HepG2 (cell line): ENCODE results near the gene CCDC69. TPM values are rescaled to one million over a fixed set of nuclear protein-coding genes. Genes with fewer than 3 reads are reported as not detected.

Experiments
- ATAC-seq: fragments of 200-7000 bp; cut with Tn5 transposase; 3 replicates; pipeline ENCODE4 v1.9.1; 2020; ENCODE audit warnings: mild to moderate bottlenecking, moderate library complexity
- BruUV-seq: library from RNA; stranded (reverse); fragments of 400-500 nt; replicated peaks from 2 replicates; lab custom pipeline; 2021; lab: Mats Ljungman, UMichigan
- CTCF ChIA-PET: fragments of 300-600 bp; formaldehyde crosslinking; extraction: SDS; loops from one replicate; lab custom pipeline; 2021; ENCODE audit warnings: low total read pairs, inconsistent platforms, low intra/inter-chr PET ratio; lab: Yijun Ruan, JAX
- POLR2A ChIA-PET: fragments of 350-600 bp; sonication (Branson Sonifier 250); formaldehyde crosslinking; loops from one replicate; lab custom pipeline; 2020; ENCODE audit warnings: antibody characterized with exemption, inconsistent platforms; lab: Yijun Ruan, JAX
- DNase-seq: peaks from one replicate; pipeline ENCODE4 v3.0.0-alpha.2; 2015; ENCODE audit warnings: low spot score
- FAIRE-seq: peaks from 3 replicates; lab custom pipeline; 2011; peaks lifted over from hg19 to GRCh38; lab: Jason Lieb, UNC
- H2AFZ ChIP-seq: one replicate; pipeline ENCODE4 v1.6.1; 2011; ENCODE audit warnings: low read length, inconsistent platforms
- H3K27ac ChIP-seq: fragments of 300-600 bp; 3 replicates; pipeline ENCODE4 v1.8.0; 2011; ENCODE audit warnings: mixed run types, mild to moderate bottlenecking, mixed read lengths, low read length, inconsistent platforms; ENCODE audit not compliant: insufficient read depth; ENCODE audit errors: extremely low read length
- H3K27me3 ChIP-seq, 2 experiments: fragments of 200-600 bp in 1 of 2; 2 replicates in 1 of 2; 3 replicates in 1 of 2; pipeline versions ENCODE4 v1.6.0 to v1.8.0; 2011; ENCODE audit warnings: low read length in 2 of 2, mild to moderate bottlenecking in 2 of 2, moderate library complexity in 2 of 2, inconsistent platforms in 1 of 2; ENCODE audit not compliant: insufficient read depth in 2 of 2, control insufficient read depth in 1 of 2
- H3K36me3 ChIP-seq, 2 experiments: fragments of 200-600 bp in 1 of 2; replicated peaks in 1 of 2; 2 replicates in 1 of 2; 3 replicates in 1 of 2; pipeline versions ENCODE4 v1.5.1 to v1.8.0; 2011; ENCODE audit warnings: low read length in 2 of 2, inconsistent platforms in 1 of 2; ENCODE audit not compliant: insufficient read depth in 2 of 2, control insufficient read depth in 1 of 2
- H3K4me1 ChIP-seq: 2 replicates; pipeline ENCODE4 v1.5.1; 2012; ENCODE audit warnings: low read length, inconsistent platforms; ENCODE audit not compliant: insufficient read depth
- H3K4me2 ChIP-seq: 2 replicates; pipeline ENCODE4 v1.6.0; 2011; ENCODE audit warnings: low read depth, low read length, inconsistent platforms
- H3K4me3 ChIP-seq, 3 experiments: fragments of 200-600 bp in 1 of 3; sonication (generic), shearing (Covaris generic) in 1 of 3; replicated peaks in 1 of 3; 2 replicates each; pipeline ENCODE4 v1.5.1; 2011 to 2016; ENCODE audit warnings: low read length in 3 of 3, inconsistent platforms in 2 of 3, low read depth in 2 of 3, mild to moderate bottlenecking in 2 of 3, control low read depth in 1 of 3, mixed read lengths in 1 of 3; ENCODE audit not compliant: insufficient read depth in 1 of 3
- H3K79me2 ChIP-seq: one replicate; pipeline ENCODE4 v1.6.1; 2011; ENCODE audit warnings: low read length, inconsistent platforms; ENCODE audit not compliant: insufficient read depth
- H3K9ac ChIP-seq: 2 replicates; pipeline ENCODE4 v1.6.0; 2011; ENCODE audit warnings: mild to moderate bottlenecking, low read depth, low read length, inconsistent platforms; ENCODE audit not compliant: insufficient read depth
- H3K9me3 ChIP-seq: 2 replicates; pipeline ENCODE4 v1.5.1; 2012; ENCODE audit warnings: mild to moderate bottlenecking, low read length
- H4K20me1 ChIP-seq: 2 replicates; pipeline ENCODE4 v1.6.0; 2011; ENCODE audit warnings: inconsistent platforms, mild to moderate bottlenecking, low read length, moderate library complexity; ENCODE audit not compliant: insufficient read depth
- SMAD3 ChIP-seq: sonication (generic); formaldehyde crosslinking; IDR thresholded peaks from 2 replicates; pipeline ENCODE4 v1.4.0; 2020; ENCODE audit warnings: missing genetic modification reagents
- TP53 ChIP-seq: sonication (generic); formaldehyde crosslinking; conservative IDR thresholded peaks from 2 replicates; pipeline ENCODE4 v1.4.0; 2020; ENCODE audit warnings: missing genetic modification reagents
- ZNF768 ChIP-seq: sonication (generic); formaldehyde crosslinking; IDR thresholded peaks from 2 replicates; pipeline ENCODE4 v1.4.0; 2020; ENCODE audit warnings: missing genetic modification reagents
- WGBS: methylation state at CpG from one replicate; pipeline ENCODE4 v1.1.6; 2017; ENCODE audit warnings: low lambda C conversion rate; 5-methylcytosine and 5-hydroxymethylcytosine counted together
- in situ Hi-C: cut with HindIII; loops from 2 replicates; pipeline ENCODE4 v1.10.0; 2017; ENCODE audit warnings: low pct_unique_long_range_greater_than_20kb; ENCODE audit not compliant: extremely low pct_ligation_motif_present
- intact Hi-C: fragments of 100-400 bp; cut with micrococcal nuclease; formaldehyde crosslinking; loops from one replicate; pipeline ENCODE4 v1.10.0; 2022; ENCODE audit not compliant: unreplicated experiment
- polyA plus RNA-seq, 8 experiments: library from polyadenylated mRNA; depleted of rRNA in 3 of 8; stranded (reverse) in 7 of 8; unstranded in 1 of 8; fragments of >200 nt; fragmentation: Illumina TruSeq in 4 of 8; extraction: Trizol in 4 of 8; gene quantifications; 2 replicates each; pipeline versions ENCODE4 v1.2.1 to v1.2.3, GENCODE V29; 2011 to 2016; ENCODE audit warnings: low read depth in 4 of 8, missing spikeins in 1 of 8, mixed read lengths in 1 of 8; ENCODE audit not compliant: insufficient read depth in 1 of 8
- total RNA-seq, 5 experiments: library from RNA; depleted of rRNA; stranded (reverse); fragments of >200 nt; fragmentation: Illumina TruSeq; extraction: Trizol; gene quantifications; 2 replicates each; pipeline ENCODE4 v1.2.3, GENCODE V29; 2016; ENCODE audit warnings: low read depth in 1 of 5
- TF ChIP-seq, protein P1 (sequence below): sonication (generic); formaldehyde crosslinking; IDR thresholded peaks from 2 replicates; pipeline ENCODE4 v1.4.0; 2020; ENCODE audit warnings: mild to moderate bottlenecking, missing genetic modification reagents

CCDC69 gene
- total and polyA plus RNA-seq, 2 of the 13 experiments (the other 11 are each of a cell fraction or from before 2014, with no cell fraction given): 12.2 to 45.2 TPM

GRCh38 chr5:151142933-151143332 lies 81.0 kb downstream of the CCDC69 start:
- in situ Hi-C loops: no loop called here
- CTCF ChIA-PET: no interaction called here

More at GRCh38 chr5:151142933-151143332, 81.0 kb downstream of the CCDC69 start:
- TF ChIP-seq, protein P1, sequence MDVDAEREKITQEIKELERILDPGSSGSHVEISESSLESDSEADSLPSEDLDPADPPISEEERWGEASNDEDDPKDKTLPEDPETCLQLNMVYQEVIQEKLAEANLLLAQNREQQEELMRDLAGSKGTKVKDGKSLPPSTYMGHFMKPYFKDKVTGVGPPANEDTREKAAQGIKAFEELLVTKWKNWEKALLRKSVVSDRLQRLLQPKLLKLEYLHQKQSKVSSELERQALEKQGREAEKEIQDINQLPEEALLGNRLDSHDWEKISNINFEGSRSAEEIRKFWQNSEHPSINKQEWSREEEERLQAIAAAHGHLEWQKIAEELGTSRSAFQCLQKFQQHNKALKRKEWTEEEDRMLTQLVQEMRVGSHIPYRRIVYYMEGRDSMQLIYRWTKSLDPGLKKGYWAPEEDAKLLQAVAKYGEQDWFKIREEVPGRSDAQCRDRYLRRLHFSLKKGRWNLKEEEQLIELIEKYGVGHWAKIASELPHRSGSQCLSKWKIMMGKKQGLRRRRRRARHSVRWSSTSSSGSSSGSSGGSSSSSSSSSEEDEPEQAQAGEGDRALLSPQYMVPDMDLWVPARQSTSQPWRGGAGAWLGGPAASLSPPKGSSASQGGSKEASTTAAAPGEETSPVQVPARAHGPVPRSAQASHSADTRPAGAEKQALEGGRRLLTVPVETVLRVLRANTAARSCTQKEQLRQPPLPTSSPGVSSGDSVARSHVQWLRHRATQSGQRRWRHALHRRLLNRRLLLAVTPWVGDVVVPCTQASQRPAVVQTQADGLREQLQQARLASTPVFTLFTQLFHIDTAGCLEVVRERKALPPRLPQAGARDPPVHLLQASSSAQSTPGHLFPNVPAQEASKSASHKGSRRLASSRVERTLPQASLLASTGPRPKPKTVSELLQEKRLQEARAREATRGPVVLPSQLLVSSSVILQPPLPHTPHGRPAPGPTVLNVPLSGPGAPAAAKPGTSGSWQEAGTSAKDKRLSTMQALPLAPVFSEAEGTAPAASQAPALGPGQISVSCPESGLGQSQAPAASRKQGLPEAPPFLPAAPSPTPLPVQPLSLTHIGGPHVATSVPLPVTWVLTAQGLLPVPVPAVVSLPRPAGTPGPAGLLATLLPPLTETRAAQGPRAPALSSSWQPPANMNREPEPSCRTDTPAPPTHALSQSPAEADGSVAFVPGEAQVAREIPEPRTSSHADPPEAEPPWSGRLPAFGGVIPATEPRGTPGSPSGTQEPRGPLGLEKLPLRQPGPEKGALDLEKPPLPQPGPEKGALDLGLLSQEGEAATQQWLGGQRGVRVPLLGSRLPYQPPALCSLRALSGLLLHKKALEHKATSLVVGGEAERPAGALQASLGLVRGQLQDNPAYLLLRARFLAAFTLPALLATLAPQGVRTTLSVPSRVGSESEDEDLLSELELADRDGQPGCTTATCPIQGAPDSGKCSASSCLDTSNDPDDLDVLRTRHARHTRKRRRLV (CRISPR knock-in tag): no peak
- TF ChIP-seq SMAD3 (no peak), TP53 (CRISPR knock-in tag) (no peak), ZNF768 (CRISPR knock-in tag) (peak; percentile 60; the same call in 1 of the 2 replicates)
- Histone ChIP-seq H3K36me3 (peaks cover 20 to 76% of the 10 kb centered on the region in 2 experiments), H3K9me3 (no peaks in the 10 kb centered on the region), H4K20me1 (no peaks in the 10 kb centered on the region; the same call in 1 of the 2 replicates), H3K4me1 (peaks cover 11% of the 10 kb centered on the region; the same call in 1 of the 2 replicates), H3K4me2 (no peak overlapping the region), H3K27me3 (no peaks in the 10 kb centered on the region), H3K9ac (no peak overlapping the region), H2AFZ (no peak overlapping the region), H3K27ac (no peak overlapping the region), H3K4me3 (no peak overlapping the region), H3K79me2 (peaks cover 13% of the 10 kb centered on the region)
- POLR2A ChIA-PET: no interaction called here
- intact Hi-C loops: no loop called here
- no CpG with 5 or more reads among the region's 1 CpG for WGBS
- ATAC-seq (no peak), DNase-seq (no peak), FAIRE-seq (no peak)
- BruUV-seq: no TSS peak
